Neural progenitor cell (in vitro differentiated cells): ENCODE results near the gene CERS4.

Experiments
- EZH2 ChIP-seq: fragments of 200-600 bp; sonication (generic); IDR thresholded peaks from 2 replicates; pipeline ENCODE4 v1.6.1; 2017; ENCODE audit warnings: antibody characterized with exemption, mild to moderate bottlenecking, moderate library complexity
- EZH2phosphoT487 ChIP-seq: fragments of 200-600 bp; sonication (generic); IDR thresholded peaks from 2 replicates; pipeline ENCODE4 v1.6.1; 2017; ENCODE audit warnings: antibody characterized with exemption
- TF ChIP-seq, protein P1 (sequence below): fragments of 200-600 bp; sonication (generic); IDR thresholded peaks from 2 replicates; pipeline ENCODE4 v1.5.1; 2017; ENCODE audit warnings: antibody characterized with exemption, mild to moderate bottlenecking

DNA sequence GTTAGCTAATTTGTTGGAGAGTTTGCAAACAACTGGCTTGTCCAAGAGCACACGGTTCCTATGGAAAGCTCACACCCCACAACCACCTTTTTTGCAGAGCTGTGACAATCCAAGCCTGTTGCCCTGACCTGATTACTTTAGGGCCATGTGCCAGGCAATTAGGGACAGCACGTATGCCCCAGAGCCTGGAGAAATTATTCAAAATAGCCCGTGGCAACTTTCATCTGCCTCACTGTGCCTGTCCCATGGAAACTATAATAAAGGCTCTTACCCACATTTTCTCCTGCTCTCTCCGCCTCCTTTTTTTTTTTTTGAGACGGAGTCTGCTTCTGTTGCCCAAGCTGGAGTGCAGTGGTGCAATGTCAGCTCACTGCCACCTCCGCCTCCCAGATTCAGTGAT is 41.2 kb upstream of the CERS4 start:
- TF ChIP-seq EZH2 (no peak), EZH2phosphoT487 (no peak)
- TF ChIP-seq, protein P1, sequence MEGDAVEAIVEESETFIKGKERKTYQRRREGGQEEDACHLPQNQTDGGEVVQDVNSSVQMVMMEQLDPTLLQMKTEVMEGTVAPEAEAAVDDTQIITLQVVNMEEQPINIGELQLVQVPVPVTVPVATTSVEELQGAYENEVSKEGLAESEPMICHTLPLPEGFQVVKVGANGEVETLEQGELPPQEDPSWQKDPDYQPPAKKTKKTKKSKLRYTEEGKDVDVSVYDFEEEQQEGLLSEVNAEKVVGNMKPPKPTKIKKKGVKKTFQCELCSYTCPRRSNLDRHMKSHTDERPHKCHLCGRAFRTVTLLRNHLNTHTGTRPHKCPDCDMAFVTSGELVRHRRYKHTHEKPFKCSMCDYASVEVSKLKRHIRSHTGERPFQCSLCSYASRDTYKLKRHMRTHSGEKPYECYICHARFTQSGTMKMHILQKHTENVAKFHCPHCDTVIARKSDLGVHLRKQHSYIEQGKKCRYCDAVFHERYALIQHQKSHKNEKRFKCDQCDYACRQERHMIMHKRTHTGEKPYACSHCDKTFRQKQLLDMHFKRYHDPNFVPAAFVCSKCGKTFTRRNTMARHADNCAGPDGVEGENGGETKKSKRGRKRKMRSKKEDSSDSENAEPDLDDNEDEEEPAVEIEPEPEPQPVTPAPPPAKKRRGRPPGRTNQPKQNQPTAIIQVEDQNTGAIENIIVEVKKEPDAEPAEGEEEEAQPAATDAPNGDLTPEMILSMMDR, result no peak
